Smooth muscle cell of the brain vasculature (primary cell): ENCODE data around the gene TGFBR3L.
"Not testable (repeated sequence)": the region's sequence is repeated elsewhere in the genome, so short reads cannot be mapped to it uniquely, and the experiment has no call there.

ENCODE experiments used
- DNase-seq: peaks from one replicate; pipeline ENCODE4 v3.0.0-alpha.2; 2012; ENCODE audit warnings: low read depth, low spot score

Gene TGFBR3L

DNA sequence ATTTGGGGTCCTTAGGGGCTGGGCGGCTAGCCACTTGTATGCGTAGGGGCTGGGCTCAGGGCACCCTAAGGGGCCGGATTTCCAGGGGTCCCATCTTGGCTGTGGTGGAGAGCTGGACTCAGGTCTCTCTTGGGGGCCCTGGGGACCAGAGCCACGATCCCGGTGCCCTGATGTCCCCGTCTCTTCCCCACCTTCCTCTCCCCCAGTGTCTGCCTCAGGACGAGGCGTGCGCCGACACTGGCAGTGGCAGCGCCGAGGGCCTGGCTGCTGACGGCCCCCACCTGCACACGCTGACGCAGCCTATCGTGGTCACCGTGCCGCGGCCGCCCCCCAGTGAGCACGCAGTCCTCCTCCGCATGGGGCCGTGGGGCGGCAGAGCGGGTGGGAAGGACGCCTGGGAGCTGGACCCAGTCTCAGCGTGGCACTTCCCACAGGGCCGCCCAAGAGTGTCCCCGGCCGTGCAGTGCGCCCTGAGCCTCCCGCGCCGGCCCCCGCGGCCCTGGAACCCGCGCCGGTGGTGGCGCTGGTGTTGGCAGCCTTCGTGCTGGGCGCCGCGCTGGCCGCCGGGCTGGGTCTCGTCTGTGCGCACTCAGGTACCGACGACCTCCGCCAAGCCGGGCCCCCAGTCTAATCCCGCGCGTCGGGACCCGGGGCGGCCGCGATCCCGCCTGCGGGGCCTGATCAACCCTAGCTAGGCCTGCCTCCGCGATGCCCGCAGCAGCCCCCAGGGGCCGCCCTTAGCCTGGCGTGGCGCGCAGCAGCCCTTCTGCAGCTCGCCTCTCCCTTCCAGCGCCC is 2.8 kb downstream of the TGFBR3L start:
- DNase-seq: no peak

DNA sequence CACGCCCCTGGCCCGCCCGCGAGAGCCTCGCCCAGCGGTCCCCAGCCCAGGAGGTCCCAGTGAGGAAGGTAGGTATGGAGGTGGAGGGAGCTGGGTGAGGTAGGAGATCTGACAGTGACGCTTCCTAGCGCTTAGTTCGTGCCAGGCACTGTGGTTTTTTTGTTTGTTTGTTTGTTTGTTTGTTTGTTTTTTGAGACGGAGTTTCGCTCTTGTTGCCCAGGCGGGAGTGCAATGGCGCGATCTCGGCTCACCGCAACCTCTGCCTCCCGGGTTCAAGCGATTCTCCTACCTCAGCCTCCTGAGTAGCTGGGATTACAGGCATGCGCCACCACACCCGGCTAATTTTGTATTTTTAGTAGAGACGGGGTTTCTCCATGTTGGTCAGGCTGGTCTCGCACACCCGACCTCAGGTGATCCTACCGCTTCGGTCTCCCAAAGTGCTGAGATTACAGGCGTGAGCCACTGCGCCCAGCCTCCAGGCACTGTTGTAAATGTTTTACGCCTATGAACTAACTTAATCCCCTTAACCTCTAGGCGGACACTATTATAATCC is 3.5 kb downstream of the TGFBR3L start:
- DNase-seq: not testable (repeated sequence)

DNA sequence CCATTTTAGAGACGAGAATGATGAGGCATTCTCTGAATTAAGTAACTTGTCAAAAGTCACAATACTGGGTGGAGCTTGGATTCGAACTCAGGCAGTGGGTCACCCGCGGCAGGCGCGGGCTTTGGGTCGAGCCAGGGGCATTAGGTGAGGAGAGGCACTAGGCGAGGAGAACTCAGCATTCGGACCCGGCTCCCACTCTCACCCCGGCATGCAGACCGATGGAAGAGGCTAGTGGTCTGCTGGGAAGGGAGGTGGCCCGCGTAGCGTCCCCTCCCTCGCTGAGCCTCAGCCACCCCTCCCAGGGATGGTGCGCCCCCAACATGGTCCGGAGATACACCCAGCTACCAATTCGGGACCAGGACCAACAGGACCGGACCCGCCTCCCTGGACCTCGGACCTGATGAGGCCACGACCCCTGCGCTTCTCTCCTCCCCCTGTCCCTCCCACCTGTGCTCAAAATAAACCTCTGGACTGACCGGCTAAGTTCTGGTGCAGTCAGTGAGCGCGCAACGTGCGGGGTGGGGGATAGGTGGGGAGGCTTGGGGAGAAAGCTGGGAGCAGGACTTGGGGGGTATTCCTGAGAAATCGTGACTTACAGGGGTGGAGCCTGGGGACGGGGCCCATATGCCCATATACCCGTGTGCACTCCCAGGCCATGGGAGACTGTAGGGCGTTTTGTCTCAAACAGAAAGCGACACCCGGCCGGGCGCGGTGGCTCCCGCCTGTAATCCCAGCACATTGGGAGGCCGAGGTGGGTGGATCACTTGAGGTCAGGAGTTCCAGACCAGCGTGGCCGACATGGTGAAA is 4.2 kb downstream of the TGFBR3L start:
- DNase-seq: no peak

DNA sequence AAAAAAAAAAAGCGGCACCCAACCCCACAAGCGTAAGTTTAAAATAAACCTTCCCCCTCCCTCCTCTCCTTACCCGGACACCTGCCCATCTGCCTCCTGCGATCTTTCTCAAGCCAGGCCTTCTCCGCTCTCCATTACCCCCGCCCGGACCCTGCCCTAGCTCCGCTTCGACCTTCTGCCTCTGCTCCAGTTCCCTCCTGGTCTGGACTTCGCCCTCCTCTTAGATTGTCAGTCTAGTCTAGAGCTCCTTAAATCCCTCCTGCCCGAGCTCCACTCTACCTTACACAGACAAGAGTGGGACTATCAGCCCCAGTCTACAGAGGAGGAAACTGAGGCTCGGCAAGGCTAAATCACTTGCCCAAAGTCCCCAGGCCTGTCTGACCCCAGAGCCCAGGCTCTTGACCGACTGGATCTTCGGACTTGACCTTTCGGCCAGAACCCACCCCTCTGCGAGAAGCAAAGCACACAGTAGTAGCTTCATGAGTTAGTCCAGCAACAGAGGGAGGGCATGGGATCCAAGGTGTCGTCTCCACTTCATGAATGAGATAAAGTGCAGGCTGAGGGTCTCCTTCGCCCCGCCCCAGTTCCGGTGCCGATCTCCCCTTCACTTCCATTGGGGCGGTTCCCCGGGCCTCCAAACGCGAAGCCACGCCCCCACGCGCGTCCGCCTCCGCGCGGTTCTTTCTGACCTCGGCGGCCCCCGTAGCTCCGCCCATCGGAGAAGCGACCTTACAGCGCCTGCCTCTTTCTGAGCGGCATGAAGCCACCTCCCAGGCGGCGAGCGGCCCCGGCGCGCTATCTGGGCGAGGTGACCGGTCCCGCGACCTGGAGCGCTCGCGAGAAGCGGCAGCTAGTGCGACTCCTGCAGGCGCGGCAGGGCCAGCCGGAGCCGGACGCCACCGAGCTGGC is 5.2 kb downstream of the TGFBR3L start, which contains the start of gene SNAPC2:
SNAPC2 (plus strand) TSS at position 729 of the 909 bp plus-strand sequence; CDS start at position 758, 29 bp downstream.
- peak; percentile 85 for DNase-seq

DNA sequence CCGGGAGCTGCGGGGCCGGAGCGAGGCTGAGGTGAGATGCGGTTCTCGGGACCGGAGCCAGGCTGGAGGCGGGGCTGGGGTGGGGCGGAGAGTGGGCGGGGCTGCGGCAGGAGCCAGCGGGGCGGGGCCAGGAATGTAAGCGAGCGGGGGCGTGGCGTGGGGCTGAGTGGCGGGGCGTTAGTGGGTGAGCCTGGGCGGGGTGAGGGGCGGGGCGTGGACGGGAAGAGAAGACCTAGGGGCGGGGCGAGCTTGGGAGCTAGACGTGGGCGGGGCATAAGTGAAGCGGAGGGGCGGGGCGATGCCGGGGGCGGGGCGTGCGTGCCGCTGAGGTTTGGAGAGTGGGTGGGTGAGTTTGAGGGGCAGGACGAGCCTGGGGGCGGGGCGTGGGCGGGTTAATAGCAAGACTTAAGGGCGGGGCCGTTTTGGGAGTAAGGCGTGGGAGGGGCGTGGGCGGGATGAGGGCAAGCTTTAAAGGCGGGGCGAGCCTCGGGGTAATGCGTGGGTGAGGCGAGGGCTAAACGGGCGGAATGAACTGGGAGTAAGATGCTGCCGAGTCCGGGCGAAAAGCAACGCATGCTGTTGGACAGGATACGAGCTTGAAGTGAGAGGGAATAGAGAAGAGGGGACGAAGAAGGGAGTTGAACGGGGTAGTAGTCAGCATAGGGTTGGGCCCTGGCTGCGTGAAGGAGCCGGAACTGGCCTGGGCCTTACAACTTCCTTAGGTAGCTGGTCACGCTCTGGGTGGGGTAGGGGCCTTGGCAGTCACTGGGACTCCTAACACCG is 6.1 kb downstream of the TGFBR3L start:
- peak; percentile 94 for DNase-seq

DNA sequence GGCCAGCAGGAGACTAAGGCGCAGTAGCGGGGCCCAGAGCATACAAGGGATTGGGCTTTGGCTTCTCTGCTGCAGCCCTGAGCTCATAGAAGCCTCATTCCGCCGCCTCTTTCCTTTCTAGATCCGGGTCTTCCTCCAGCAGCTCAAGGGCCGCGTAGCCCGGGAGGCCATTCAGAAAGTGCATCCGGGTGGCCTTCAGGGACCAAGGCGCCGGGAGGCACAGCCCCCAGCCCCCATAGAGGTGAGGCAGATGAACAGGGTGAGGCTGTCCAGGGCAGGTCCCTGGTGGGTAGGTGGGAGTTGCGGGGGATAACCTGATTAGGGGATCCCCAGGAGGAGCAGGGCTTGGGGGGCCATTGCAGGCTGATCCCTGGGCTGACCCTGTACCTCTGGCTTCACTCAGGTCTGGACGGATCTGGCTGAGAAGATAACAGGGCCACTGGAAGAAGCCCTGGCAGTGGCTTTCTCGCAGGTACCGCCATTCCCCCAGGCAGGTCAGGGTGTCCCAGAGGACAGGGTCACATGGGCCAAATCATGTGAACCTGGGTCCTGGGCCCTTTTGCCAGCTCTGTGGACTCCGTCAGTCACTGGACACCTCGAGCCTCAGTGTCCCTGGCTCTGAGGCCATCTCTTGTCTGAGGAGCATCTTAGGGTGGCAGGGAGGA is 6.8 kb downstream of the TGFBR3L start:
- no peak for DNase-seq

DNA sequence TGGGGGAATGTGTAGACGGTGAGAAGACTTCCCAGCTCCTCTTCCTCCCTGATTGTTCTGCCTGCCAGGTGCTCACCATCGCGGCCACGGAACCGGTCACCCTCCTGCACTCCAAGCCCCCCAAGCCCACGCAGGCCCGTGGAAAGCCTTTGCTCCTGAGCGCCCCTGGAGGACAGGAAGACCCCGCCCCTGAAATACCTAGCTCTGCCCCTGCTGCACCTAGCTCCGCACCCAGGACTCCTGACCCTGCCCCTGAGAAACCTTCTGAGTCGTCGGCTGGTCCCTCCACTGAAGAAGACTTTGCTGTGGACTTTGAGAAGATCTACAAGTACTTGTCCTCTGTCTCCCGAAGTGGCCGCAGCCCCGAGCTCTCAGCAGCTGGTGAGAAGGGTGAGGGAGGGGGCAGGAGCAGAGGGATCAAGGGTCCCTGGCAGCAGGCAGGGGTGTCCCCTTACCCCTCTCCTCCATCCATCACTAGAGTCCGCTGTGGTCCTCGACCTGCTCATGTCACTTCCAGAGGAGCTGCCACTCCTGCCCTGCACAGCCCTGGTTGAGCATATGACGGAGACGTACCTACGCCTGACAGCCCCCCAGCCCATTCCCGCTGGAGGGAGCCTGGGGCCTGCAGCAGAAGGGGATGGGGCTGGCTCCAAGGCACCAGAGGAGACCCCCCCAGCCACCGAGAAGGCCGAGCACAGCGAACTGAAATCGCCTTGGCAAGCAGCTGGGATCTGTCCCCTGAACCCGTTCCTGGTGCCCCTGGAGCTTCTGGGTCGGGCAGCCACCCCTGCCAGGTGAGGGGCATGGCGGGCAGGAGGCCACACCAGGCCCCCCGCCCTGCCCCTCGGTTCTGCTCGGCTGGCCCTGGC is 7.6 kb downstream of the TGFBR3L start:
- DNase-seq: no peak

DNA sequence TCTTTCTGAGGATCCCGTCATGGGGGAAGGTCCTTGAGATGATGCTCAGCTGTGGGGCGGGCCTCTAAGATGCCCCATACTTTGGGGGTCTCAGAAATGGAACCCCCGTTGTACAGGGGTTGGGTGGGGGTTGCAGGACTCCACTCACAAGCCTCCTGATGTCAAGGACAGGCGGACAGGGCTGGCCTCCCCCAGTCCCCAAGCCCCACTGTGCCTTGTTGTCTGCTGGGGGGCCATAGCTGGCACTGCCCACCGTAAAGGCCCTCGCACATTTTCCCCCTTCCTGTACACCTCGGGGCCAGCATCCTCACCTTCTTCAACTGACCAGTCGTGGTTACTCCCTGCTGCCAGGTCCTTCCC is 8.2 kb downstream of the TGFBR3L start:
- no peak for DNase-seq

DNA sequence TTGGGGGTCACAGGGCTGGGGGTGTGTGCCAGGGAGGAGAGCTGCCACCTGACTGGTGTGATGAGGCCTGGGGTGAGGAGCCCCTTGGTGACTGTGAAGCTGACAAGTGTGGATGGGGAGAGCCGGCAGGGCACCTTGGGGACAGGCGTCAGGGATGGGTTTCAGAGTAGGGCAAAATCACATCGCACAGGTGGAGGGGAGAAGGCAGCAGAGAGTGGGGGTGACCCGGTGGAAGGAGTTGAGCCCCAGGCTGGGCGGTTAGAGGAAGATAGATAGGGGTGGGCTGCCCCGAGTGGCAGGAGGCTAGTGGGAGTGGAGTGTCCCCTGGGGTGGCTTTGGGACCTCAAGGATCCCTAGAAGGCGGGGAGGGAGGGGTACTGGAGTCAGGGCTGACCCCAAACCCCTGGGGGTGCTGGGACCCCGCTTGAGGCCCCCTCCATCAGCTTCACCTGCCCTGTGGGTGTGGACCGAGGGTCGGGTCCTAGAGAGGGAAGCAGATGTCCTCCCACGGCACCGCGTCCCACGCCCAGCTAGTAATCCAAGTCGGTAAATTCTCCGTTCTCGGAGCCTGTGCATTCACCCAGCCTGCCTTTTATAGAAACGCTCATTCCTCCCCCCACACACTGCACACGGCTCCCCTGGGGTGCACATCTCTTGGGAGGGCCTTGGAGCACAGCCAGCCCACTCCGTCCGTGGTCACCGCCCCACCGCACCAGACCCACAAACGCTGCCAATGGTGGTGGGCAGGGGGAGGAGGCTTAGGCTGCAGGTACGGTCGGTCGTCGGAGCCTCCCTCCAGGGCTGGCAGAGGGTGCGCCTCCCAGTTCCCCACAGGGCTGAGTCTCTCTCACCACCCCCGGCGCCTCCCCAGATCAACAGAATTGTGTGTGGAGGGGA is 8.9 kb downstream of the TGFBR3L start:
- no peak for DNase-seq

DNA sequence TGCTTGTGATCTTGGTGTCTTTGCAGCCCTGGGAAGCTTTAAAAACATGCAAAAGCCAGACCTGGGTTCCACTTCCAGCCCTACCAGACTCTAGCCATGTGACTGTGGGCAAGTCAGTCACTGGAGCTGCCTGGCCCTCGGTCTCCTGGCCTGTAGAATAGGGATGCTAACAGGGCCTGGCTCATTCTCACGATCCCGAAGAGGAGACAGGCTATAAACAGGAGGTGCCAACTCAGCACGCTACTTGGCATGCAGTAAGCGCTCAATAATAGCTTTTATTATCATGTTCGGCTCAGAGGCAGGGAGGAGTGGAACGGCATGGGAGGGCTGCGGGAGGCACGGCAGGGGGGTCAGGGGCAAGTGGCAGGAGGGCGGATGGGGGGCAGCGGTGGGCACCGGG is 9.6 kb downstream of the TGFBR3L start:
- no peak for DNase-seq

DNA sequence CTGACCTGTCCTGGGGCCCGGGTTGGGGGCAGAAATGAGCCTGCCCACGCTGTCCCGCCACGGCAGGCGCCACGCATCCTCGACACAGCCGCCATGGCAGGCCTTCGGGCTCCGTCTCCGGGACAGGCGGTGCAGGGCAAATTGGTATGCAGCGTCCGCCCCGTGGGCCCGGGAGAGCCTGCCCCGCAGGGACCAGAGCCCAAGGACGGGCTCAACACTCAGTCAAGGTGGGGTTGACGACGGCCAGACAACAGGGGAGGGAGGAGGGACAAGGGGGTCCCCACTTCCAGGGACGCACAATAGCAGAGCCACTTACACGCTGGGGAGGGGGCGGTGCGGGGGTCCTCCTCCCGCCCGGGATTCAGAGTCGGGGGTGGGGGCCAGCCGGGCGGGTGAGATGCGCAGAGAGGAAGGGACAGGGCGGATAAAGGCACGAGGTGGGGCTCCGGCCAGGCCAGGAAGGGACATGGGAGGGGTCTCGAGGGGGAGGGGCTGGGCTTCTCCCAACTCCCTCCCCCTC is 10.1 kb downstream of the TGFBR3L start:
- DNase-seq: no peak

DNA sequence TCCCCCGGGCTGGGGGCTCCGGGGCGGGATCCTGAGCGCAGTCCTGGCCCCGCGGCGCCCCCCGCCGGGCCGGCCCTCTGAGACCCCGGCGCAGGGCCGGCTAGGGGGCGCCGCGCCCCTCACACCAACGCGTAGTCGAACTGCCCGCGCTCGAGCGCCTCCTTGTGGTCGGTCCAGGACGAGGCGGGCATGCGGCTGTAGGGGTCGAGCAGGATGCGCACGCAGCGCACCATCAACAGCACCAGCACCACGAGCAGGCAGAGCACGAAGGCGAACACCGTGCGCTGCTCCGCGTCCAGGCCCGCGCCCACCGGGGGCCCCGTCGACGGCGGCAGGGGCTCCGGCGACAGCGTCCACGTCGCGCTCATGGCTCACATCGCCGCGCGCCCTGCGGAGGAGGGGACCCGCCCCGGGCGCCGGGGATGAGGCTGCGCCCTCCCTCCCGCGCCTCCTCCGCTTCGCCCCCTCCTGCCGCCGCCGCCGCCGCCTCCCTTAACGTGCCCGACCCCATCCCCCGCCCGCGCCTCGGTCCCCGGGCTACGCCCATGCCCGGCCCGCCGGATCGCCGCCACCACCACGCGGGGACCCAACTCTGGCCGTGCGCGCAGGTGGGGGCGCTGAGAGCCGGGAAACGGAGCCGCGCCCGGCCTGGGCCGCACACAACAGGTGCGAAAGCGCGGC is 10.7 kb downstream of the TGFBR3L start:
- DNase-seq: no peak

DNA sequence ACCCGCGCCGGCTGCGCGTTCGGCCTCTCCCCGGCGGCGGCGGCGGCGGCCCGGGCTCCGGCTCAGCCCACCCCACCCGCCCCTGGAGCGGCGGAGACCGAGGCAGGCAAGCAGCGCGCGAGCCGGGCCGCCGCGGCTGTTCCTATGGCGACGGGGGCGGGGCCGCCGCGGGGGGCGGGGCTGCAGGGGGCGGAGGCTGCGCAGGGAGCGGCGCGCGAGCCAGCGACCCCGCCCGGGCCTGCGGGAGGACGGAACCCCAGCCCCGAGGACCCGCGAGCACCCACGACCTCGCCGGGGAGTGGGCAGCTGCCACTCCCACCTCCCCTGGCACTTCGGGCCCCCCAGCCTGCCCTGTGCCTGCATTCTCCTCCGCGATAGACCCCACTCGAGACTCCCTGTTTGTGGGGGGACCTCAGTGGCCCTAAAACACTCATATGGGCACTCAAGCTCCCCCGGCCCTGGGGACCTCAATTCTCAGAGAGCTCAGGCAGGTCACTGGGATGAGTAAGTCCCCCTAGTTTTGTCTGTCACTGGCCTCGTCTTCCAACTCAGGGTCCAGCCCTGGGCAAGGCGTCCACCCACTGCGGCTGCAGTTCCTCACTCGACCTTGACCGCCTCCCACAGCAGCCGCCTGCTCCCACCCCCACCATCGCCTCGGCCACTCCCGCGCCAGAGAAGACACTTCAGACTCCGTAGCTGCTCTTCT is 11.5 kb downstream of the TGFBR3L start, which contains the start of gene CTXN1:
CTXN1 (minus strand) TSS at position 115 of the 706 bp plus-strand sequence. CDS start 597 bp downstream, outside the sequence.
- DNase-seq: no peak

DNA sequence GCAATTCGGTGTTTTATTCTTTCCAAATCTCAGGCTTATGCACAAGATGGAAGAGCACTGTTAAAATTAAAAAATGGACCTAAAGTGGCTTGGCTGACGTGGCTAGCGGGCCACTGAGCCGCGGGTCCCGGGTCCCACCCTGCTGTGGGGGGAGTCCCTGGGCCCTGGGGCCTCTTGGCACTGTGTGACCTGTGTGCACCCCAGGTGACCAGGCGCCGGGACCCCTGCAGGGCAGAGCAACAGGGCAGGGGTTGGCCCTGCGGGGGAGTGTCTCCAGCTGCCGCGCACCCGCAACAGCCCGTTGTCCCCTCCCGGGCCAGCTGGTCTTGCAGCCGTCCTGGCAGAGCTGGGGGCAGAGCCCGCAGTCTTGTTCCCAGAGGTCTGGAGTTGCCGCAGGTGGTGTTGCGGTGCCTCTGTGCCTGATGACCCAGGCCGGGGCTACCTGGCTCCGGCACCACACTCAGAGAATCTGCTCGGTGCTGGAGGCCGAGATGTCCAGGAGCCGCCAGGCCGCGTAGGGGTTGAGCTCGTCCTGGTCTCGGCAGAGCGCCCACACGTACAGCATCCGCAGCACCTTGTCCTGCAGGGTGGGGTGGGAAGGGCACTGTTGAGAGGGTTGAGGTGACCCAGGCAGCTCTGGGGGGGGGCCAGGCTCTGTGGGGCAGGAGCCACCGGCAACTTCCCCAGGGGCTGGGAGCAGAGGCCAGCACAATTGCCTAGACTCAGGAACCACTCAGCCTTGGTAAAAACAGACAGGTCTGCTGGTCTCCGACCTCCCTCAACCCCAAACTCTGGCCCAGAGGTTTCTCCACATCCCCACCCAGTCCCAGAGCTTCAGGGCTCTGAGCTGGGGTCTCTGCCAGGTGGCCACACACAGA is 12.3 kb downstream of the TGFBR3L start:
- no peak for DNase-seq

DNA sequence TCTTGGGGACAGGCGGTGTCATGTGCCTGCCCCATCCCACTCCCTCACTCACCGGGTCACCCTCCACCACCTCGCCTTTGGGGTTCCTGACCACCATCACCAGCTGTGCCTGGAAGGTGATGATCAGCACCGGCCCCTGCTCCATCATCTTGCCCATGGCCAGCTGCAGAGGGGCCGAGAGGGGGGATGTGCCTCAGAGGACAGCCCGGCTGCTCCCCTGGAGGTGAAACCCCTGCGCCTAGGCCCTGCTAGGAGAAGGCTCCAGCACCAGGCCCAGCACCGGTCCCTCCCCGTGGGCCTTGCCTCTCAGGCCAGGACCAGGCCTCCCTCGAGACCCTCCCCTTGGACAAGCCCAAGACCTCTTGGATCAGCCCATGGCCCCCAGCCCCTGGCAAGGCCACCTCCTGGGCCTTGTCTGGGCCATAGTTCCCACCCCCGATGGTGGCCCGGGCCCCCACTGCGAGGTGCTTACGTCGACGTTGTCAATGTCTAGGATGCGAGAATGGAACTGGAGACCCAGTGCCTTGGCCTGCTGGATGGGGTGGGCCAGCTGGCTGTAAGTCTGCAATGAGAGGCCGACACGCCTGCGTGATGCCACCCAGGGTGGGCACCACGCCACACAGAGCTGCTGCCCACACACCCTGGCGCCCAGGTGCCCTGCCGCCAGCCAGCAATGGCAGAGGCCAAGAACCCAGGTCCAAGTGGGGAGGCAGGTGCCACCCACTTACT is 13.1 kb downstream of the TGFBR3L start:
- no peak for DNase-seq
